Measurements from ENCODE around the gene KCNMA1.

Gene KCNMA1

DNA sequence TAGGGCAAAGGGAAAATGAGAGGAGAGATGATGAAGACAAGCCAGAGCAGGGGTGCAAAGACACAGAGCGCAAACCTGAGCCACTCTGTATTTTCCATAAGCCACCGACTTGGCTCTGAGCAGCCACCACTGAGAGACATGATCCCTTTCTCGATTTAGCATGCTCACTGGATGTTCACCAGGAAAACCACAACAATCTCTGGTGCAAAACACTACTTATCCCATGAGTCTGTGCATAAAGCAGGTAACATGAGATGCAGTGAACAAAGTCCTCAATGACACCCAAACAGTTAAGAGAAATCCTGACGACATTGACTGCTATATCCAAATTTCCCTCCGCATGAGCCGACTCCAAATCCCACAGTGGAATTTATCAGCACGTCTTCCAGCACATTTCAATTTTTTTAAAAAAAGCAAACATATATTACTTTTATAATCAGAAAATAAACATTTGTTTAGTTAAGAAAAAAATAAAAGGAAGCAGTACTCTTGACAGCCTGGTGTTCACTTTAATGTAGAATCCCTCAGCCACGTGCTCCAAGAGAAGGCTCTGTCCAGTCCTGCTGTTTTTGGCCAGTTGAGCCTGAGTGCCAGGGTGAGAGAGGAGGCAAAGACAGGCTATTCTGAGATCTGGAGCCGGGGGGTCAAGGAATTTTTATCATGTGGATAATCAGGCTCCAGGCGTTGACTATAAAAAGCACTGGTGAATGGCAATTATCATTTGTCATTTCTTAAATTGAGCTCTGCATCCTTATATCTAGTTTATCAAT lies 238.4 kb downstream of the KCNMA1 start:
- no peaks in the 10 kb centered on the region for H3K4me1 ChIP-seq
- H3K9ac ChIP-seq: no peak overlapping the region
- H3K27me3 ChIP-seq (ENCODE audit: control insufficient read depth, insufficient read depth, low read length): no peaks in the 10 kb centered on the region
- H3K36me3 ChIP-seq (ENCODE audit: control insufficient read depth, insufficient read depth, low read length): no peaks in the 10 kb centered on the region
- no peak overlapping the region for H3K4me2 ChIP-seq (ENCODE audit: low read length)
- no peak overlapping the region for H3K4me3 ChIP-seq (ENCODE audit: low read depth, low read length)
- TF ChIP-seq, protein P1, sequence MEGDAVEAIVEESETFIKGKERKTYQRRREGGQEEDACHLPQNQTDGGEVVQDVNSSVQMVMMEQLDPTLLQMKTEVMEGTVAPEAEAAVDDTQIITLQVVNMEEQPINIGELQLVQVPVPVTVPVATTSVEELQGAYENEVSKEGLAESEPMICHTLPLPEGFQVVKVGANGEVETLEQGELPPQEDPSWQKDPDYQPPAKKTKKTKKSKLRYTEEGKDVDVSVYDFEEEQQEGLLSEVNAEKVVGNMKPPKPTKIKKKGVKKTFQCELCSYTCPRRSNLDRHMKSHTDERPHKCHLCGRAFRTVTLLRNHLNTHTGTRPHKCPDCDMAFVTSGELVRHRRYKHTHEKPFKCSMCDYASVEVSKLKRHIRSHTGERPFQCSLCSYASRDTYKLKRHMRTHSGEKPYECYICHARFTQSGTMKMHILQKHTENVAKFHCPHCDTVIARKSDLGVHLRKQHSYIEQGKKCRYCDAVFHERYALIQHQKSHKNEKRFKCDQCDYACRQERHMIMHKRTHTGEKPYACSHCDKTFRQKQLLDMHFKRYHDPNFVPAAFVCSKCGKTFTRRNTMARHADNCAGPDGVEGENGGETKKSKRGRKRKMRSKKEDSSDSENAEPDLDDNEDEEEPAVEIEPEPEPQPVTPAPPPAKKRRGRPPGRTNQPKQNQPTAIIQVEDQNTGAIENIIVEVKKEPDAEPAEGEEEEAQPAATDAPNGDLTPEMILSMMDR (IDR thresholded peaks at IDR 0.05): no peak
- no peak overlapping the region for H3K27ac ChIP-seq
- H3K9me3 ChIP-seq (ENCODE audit: control insufficient read depth, low read length): no peaks in the 10 kb centered on the region
- no peaks in the 10 kb centered on the region for H3K79me2 ChIP-seq
- H2AFZ ChIP-seq: no peak overlapping the region

DNA sequence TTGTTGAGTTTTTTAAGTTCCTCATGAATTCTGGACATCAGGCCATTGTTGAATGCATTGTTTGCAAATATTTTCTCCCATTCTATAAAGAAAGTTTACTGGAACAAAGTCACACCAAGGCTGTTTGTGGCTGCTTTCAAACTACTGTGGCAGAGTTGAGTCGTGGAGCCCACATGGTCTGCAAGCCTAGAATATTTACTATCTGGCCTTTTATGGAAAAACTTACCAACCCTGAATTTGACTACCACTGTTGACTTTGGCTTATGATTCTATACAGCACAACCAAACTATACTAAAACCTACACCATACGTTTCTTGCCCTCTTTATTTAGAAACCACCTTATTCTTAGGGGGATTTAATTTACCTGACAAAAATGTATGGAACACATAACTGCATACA lies 239.1 kb downstream of the KCNMA1 start:
- H3K27ac ChIP-seq: no peak overlapping the region
- H3K4me3 ChIP-seq (ENCODE audit: low read depth, low read length): no peak overlapping the region
- H3K36me3 ChIP-seq (ENCODE audit: control insufficient read depth, insufficient read depth, low read length): no peaks in the 10 kb centered on the region
- no peaks in the 10 kb centered on the region for H3K4me1 ChIP-seq
- H2AFZ ChIP-seq: no peak overlapping the region
- H3K9me3 ChIP-seq (ENCODE audit: control insufficient read depth, low read length): no peaks in the 10 kb centered on the region
- no peak overlapping the region for H3K9ac ChIP-seq
- TF ChIP-seq, protein P1 (IDR thresholded peaks at IDR 0.05): no peak
- no peak overlapping the region for H3K4me2 ChIP-seq (ENCODE audit: low read length)
- no peaks in the 10 kb centered on the region for H3K27me3 ChIP-seq (ENCODE audit: control insufficient read depth, insufficient read depth, low read length)
- no peaks in the 10 kb centered on the region for H3K79me2 ChIP-seq

DNA sequence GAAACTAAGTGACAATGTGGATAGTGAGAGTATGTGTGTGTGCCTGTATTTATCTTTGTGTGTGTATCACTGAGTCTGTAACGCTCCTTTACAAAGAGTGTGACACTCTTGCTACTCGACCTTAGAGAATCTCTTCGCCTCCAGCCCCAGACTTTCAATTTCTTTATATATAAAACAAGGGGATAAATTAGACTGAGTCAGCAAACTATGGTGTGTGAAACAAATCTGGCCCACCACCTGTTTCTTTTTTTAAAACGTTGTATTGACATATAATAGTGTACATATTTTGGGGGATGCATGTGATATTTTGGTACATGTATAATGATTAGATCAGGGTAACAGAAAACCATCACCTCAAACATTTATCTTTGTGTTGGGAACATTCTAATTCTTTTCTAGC lies 240.5 kb downstream of the KCNMA1 start:
- no peaks in the 10 kb centered on the region for H3K9me3 ChIP-seq (ENCODE audit: control insufficient read depth, low read length)
- no peak overlapping the region for H3K4me2 ChIP-seq (ENCODE audit: low read length)

DNA sequence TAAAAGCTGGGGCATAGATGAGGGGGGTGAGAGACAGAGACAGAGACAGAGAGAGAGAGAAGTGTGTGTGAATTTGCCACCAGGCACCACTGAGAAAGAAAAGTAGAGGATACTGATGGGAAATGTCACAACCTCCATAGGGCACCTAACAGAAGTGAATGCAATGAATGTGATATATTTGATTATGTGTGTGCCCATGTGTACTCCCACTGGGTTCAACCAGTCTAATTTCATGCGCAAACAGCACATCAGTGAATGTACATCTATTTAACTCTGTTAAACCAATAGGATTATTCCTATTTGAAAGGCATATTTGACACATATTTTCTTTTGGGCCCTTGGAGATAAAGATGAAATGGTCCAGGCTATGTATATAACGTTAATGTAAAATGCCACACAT lies 241.3 kb downstream of the KCNMA1 start:
- H2AFZ ChIP-seq: no peak overlapping the region
- TF ChIP-seq, protein P1 (IDR thresholded peaks at IDR 0.05): no peak
- no peaks in the 10 kb centered on the region for H3K9me3 ChIP-seq (ENCODE audit: control insufficient read depth, low read length)
- H3K9ac ChIP-seq: no peak overlapping the region
- no peaks in the 10 kb centered on the region for H3K79me2 ChIP-seq
- no peak overlapping the region for H3K4me2 ChIP-seq (ENCODE audit: low read length)
- H3K36me3 ChIP-seq (ENCODE audit: control insufficient read depth, insufficient read depth, low read length): no peaks in the 10 kb centered on the region
- H3K4me1 ChIP-seq: no peaks in the 10 kb centered on the region
- no peak overlapping the region for H3K4me3 ChIP-seq (ENCODE audit: low read depth, low read length)
- H3K27me3 ChIP-seq (ENCODE audit: control insufficient read depth, insufficient read depth, low read length): no peaks in the 10 kb centered on the region
- H3K27ac ChIP-seq: no peak overlapping the region

More for the DNA sequence above, 240.5 kb downstream of the KCNMA1 start:
- TF ChIP-seq, protein P1 (IDR thresholded peaks at IDR 0.05): no peak
- no peaks in the 10 kb centered on the region for H3K36me3 ChIP-seq (ENCODE audit: control insufficient read depth, insufficient read depth, low read length)
- H2AFZ ChIP-seq: no peak overlapping the region
- H3K27me3 ChIP-seq (ENCODE audit: control insufficient read depth, insufficient read depth, low read length): no peaks in the 10 kb centered on the region
- no peaks in the 10 kb centered on the region for H3K4me1 ChIP-seq
- H3K79me2 ChIP-seq: no peaks in the 10 kb centered on the region
- H3K27ac ChIP-seq: no peak overlapping the region
- H3K9ac ChIP-seq: no peak overlapping the region
- no peak overlapping the region for H3K4me3 ChIP-seq (ENCODE audit: low read depth, low read length)

Data from parathyroid adenoma (tissue), 2 donors.